Heart left ventricle (tissue), 16 donors: Measurements from ENCODE around the gene SHC1. TPM values are rescaled to one million over a fixed set of nuclear protein-coding genes. Genes with fewer than 3 reads are reported as not detected.
A peak's percentile ranks its signal among the peaks of the same experiment; 100 is the strongest.

ENCODE experiments used
- ATAC-seq, 4 donors: fragments of 200-7000 bp; cut with Tn5 transposase; one replicate each; pipeline ENCODE4 v1.9.1; 2020 to 2022; ENCODE audit warnings: moderate library complexity in 4 of 4, mild to moderate bottlenecking in 3 of 4, moderate number of reproducible peaks in 1 of 4
- DNase-seq, 5 donors: peaks; one replicate each; pipeline ENCODE4 v3.0.0-alpha.2; 2020
- H3K27ac ChIP-seq, 12 donors: fragments of 200-600 bp; sonication (generic) in 4 of 12; one replicate each; pipeline versions ENCODE4 v1.5.0 to v1.8.0; 2016 to 2022; ENCODE audit warnings: mild to moderate bottlenecking in 2 of 12
- H3K27me3 ChIP-seq, 9 donors: fragments of 200-600 bp; sonication (generic) in 2 of 9; one replicate each; pipeline versions ENCODE4 v1.5.1 to v1.8.0; 2016 to 2022; ENCODE audit warnings: mild to moderate bottlenecking in 3 of 9
- H3K36me3 ChIP-seq, 9 donors: fragments of 200-600 bp; sonication (generic) in 2 of 9; one replicate each; pipeline versions ENCODE4 v1.5.0 to v1.8.0; 2018 to 2022; ENCODE audit warnings: mild to moderate bottlenecking in 2 of 9
- H3K4me1 ChIP-seq, 12 donors: fragments of 200-600 bp; sonication (generic) in 4 of 12; one replicate each; pipeline versions ENCODE4 v1.5.0 to v1.8.0; 2016 to 2022; ENCODE audit warnings: mild to moderate bottlenecking in 3 of 12
- H3K4me3 ChIP-seq, 12 donors: fragments of 200-600 bp; sonication (generic) in 4 of 12; one replicate each; pipeline versions ENCODE4 v1.5.0 to v1.8.0; 2017 to 2022; ENCODE audit warnings: mild to moderate bottlenecking in 9 of 12, moderate library complexity in 4 of 12
- H3K9me3 ChIP-seq, 12 donors: fragments of 200-600 bp; sonication (generic) in 4 of 12; one replicate each; pipeline versions ENCODE4 v1.5.0 to v1.8.0; 2016 to 2022; ENCODE audit warnings: mild to moderate bottlenecking in 1 of 12
- CTCF ChIP-seq, 12 donors: fragments of 200-600 bp; sonication (generic) in 4 of 12; IDR thresholded peaks; one replicate each; pipeline versions ENCODE4 v1.5.0 to v1.8.0; 2018 to 2022; ENCODE audit warnings: antibody characterized with exemption in 12 of 12, mild to moderate bottlenecking in 5 of 12
- POLR2A ChIP-seq, 2 donors: fragments of 450-650 bp; IDR thresholded peaks; one replicate each; pipeline ENCODE4 v1.6.1; 2017; ENCODE audit warnings: antibody characterized with exemption in 2 of 2, mild to moderate bottlenecking in 2 of 2, moderate library complexity in 2 of 2
- WGBS, 4 donors: extraction: QIAGEN DNeasy Blood & Tissue Kit in 2 of 4; methylation state at CpG; one replicate each; pipeline versions ENCODE4 v1.1.5 to v1.1.7; 2013 to 2018; 5-methylcytosine and 5-hydroxymethylcytosine counted together
- intact Hi-C, 10 donors: fragments of 100-400 bp; cut with DNase I; formaldehyde crosslinking; loops; one replicate each; pipeline versions ENCODE4 v1.11.1 to v1.14.2; 2022
- polyA plus RNA-seq, 2 donors: library from polyadenylated mRNA; stranded (reverse); fragments of 200-250 nt; gene quantifications; one replicate each; pipeline ENCODE4 v1.2.3, GENCODE V29; 2013
- total RNA-seq, 9 donors: library from RNA; depleted of rRNA in 2 of 9; stranded (reverse); fragments of >200 nt in 2 of 9; fragmentation: NEBNext Ultra II Directional in 3 of 9; extraction: Animal tissue kit (Norgen Biotek cat#: 25700) in 3 of 9; gene quantifications; one replicate each; pipeline versions ENCODE4 v1.1.0 to v1.2.4, GENCODE V29; 2016 to 2023
- donor health status: ischemic (EF 13 %, LVEDD 7.1; RV severe dilation, severe dysfunction).
- donor health status: healthy with polysubstance abuse.
- donor health status: DM: no; HTN: yes; CAD: no.
- donor health status: DM: no; HTN: no; CAD: no.
- donor health status: ischemic (EF 25% LVEDD 6.9; RV normal size, moderate dysfunction).
- donor health status: ischemic (EF 25% LVEDD 5.7; RV mildly dilated, moderate dysfunction).
- donor health status: healthy.
- donor health status: DM: yes; HTN: yes; CAD: no.
- donor health status: ischemic (EF 35%, LVEDD 5.7; RV mildly dilated, moderate dysfunction).
- donor health status: nonischemic (EF 11% LVEDD 7.7; RV severe dilation, severe dysfunction).
- donor health status: DM: yes; HTN: yes; CAD: no.
- donor health status: PGD.
- donor health status: ischemic (EF 29% LVEDD 5.4; RV normal size, mild dysfunction).
- donor health status: nonischemic (EF 23%, LVEDD 6.1; RV moderate dilation, normal function).

The SHC1 gene
- total and polyA plus RNA-seq, 11 donors: 23.6 to 115 (median 62.4) TPM

GRCh38 chr1:154956544-154956941 lies 14.0 kb downstream of the SHC1 start:
- H3K27me3 ChIP-seq: no peaks in the 10 kb centered on the region
- intact Hi-C loops: loop anchor here in 5 of 10 donors (5.0 to 10.0 kb wide), 4 partner anchors 61 to 126 kb away; partner anchors contain the start of genes EFNA4 (in 2 of the 5) and ADAM15 (in 1 of the 5)
- ATAC-seq: peak in 3 of 4 donors; percentile 0 to 34 (median 25)
- H3K4me3 ChIP-seq: peak overlapping the region; percentile 38 to 82 (median 61)
- H3K36me3 ChIP-seq: peaks cover 0 to 20% (median 15%) of the 10 kb centered on the region in 9 donors
- peaks cover 8 to 73% (median 49%) of the 10 kb centered on the region in 12 donors for H3K4me1 ChIP-seq
- peak in 4 of 5 donors; percentile 49 to 65 (median 64) for DNase-seq
- peak overlapping the region; percentile 59 to 85 (median 79) for H3K27ac ChIP-seq
- no peaks in the 10 kb centered on the region for H3K9me3 ChIP-seq
- TF ChIP-seq POLR2A (IDR thresholded peaks at IDR 0.05) (no peak), CTCF (IDR thresholded peaks at IDR 0.05) (no peak)
- 3 to 9% (median 5%) methylated on average over 5 to 6 of the region's 6 CpGs for WGBS, 4 donors

DNA sequence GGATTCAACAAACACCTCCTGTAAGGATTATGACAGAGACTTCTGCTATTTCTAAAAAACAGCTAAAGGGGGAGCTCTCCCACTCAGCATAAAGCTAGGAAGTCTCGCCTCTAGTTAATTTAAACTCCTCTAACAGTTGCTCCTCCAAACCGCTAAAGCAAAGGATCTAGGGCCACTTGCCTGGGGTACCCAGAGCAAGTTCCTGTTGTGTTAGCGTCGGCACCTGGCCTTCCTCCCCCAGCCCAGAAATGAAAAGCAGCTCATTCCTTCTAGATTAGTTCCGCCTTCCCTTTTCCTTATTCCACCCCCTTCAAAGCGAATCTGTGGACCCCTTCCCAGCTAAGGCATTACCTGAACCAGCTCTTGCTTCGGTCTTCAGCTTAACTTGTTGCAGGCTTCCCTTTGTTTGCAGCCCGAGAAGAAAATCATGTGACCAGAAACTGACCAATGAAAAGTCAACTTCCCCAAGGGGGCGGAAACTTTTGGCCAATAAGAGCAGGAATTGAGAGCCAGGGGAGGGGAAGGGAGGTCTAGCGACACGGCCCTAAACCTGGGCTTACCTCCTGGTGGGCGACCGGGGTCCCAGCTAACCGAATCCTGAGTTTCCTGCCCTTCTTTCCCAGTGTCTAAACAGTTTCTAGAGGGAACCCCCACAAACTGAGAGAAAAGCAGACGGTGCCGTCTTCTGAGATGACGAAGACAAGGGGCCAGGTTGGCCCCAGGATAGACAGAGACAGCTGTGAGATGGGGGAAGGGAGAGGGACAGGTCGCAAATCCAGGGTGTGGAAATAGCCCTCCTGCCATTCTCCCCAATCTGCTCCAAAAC lies 14.6 kb downstream of the SHC1 start, which contains the start of gene PBXIP1:
TSS of gene PBXIP1 (minus strand) at position 382 of the 826 bp plus-strand sequence. CDS start 2,378 bp downstream, outside the sequence.
- 0 to 1% (median 1%) methylated on average over 18 of the region's 18 CpGs for WGBS, 4 donors
- intact Hi-C loops: loop anchor here in 5 of 10 donors (5.0 to 10.0 kb wide), 4 partner anchors 61 to 126 kb away; partner anchors contain the start of genes EFNA4 (in 2 of the 5) and ADAM15 (in 1 of the 5)
- DNase-seq: peak; percentile 68 to 89 (median 79)
- peak within 1 kb of the TSS; percentile 38 to 82 (median 61) for H3K4me3 ChIP-seq
- ATAC-seq: peak; percentile 79 to 90 (median 82)
- H3K4me1 ChIP-seq: peaks cover 8 to 74% (median 48%) of the 10 kb centered on the region in 12 donors
- H3K27ac ChIP-seq: peak within 1 kb of the TSS; percentile 59 to 85 (median 79)
- H3K36me3 ChIP-seq: peaks cover 0 to 24% (median 19%) of the 10 kb centered on the region in 9 donors
- TF ChIP-seq CTCF (IDR thresholded peaks at IDR 0.05) (peak in 8 of 12 donors; percentile 6 to 45 (median 23)), POLR2A (IDR thresholded peaks at IDR 0.05) (peak in 1 of 2 donors; percentile 47)
- no peaks in the 10 kb centered on the region for H3K9me3 ChIP-seq
- no peaks in the 10 kb centered on the region for H3K27me3 ChIP-seq

- intact Hi-C loops: loop anchor here in 5 of 10 donors (5.0 to 10.0 kb wide), 4 partner anchors 62 to 127 kb away; partner anchors contain the start of genes EFNA4 (in 2 of the 5) and ADAM15 (in 1 of the 5)
- no peaks in the 10 kb centered on the region for H3K27me3 ChIP-seq
- WGBS, 4 donors: 10 to 18% (median 13%) methylated on average over 4 of the region's 4 CpGs
- H3K4me3 ChIP-seq: peak overlapping the region; percentile 38 to 82 (median 61)
- H3K9me3 ChIP-seq: no peaks in the 10 kb centered on the region
- H3K27ac ChIP-seq: peak overlapping the region in 11 of 12 donors; percentile 70 to 85 (median 80)
- peaks cover 8 to 69% (median 40%) of the 10 kb centered on the region in 12 donors for H3K4me1 ChIP-seq
- H3K36me3 ChIP-seq: peaks cover 0 to 31% (median 26%) of the 10 kb centered on the region in 9 donors
- DNase-seq (peak in 3 of 5 donors; percentile 38 to 68 (median 51)), ATAC-seq (peak in 1 of 4 donors; percentile 8)
- TF ChIP-seq CTCF (IDR thresholded peaks at IDR 0.05) (no peak), POLR2A (IDR thresholded peaks at IDR 0.05) (no peak)
These were observed 15.4 kb downstream of the SHC1 start for GRCh38 chr1:154955039-154955717.
